ENCODE measurements around the gene HOXD12.

Gene HOXD12

GRCh38 chr2:176122683-176123410 is 23.3 kb downstream of the HOXD12 start, which contains the start of gene HOXD9:
TSS of gene HOXD9 (plus strand) at chr2:176122719. CDS start at chr2:176122769, 50 bp downstream.
- no peak for FAIRE-seq

- no peak for FAIRE-seq
Measured at GRCh38 chr2:176123411-176124109, 24.0 kb downstream of the HOXD12 start.

- no peak for FAIRE-seq
Measured at GRCh38 chr2:176124110-176124946, 24.7 kb downstream of the HOXD12 start.

- FAIRE-seq = no peak
Measured at GRCh38 chr2:176124947-176125771, 25.6 kb downstream of the HOXD12 start.

- FAIRE-seq = no peak
Measured at GRCh38 chr2:176125772-176126054, 26.1 kb downstream of the HOXD12 start.

GRCh38 chr2:176126929-176127773 is 27.6 kb downstream of the HOXD12 start:
- peak; percentile 86 for FAIRE-seq

GRCh38 chr2:176127774-176128072 is 28.1 kb downstream of the HOXD12 start:
- FAIRE-seq = no peak

- no peak for FAIRE-seq
Measured at GRCh38 chr2:176128172-176128981, 28.8 kb downstream of the HOXD12 start.

GRCh38 chr2:176128982-176129796 is 29.6 kb downstream of the HOXD12 start, which contains the start of gene HOXD8:
TSS of gene HOXD8 (plus strand) at chr2:176129705. CDS start at chr2:176130367, 662 bp downstream.
- no peak for FAIRE-seq

GRCh38 chr2:176129813-176130146 is 30.2 kb downstream of the HOXD12 start:
- FAIRE-seq = no peak

- no peak for FAIRE-seq
Measured at GRCh38 chr2:176130147-176130956, 30.8 kb downstream of the HOXD12 start.

GRCh38 chr2:176130957-176131847 is 31.6 kb downstream of the HOXD12 start:
- FAIRE-seq = no peak

GRCh38 chr2:176131848-176132158 is 32.2 kb downstream of the HOXD12 start:
- FAIRE-seq = peak; percentile 19

- no peak for FAIRE-seq
Measured at GRCh38 chr2:176132205-176133171, 32.9 kb downstream of the HOXD12 start.

GRCh38 chr2:176133389-176133788 is 33.8 kb downstream of the HOXD12 start:
- FAIRE-seq = no peak

- FAIRE-seq = no peak
Measured at GRCh38 chr2:176134035-176134434, 34.4 kb downstream of the HOXD12 start.

- FAIRE-seq = no peak
Measured at GRCh38 chr2:176135035-176135440, 35.4 kb downstream of the HOXD12 start.

All from G401.6 (cell line).